SK-N-SH (cell line): ENCODE results near the gene CACNA1F. TPM values are rescaled to one million over a fixed set of nuclear protein-coding genes. Genes with fewer than 3 reads are reported as not detected.

Experiments used
- CTCF ChIA-PET: fragments of 300-600, 350-600 bp; formaldehyde crosslinking; extraction: SDS; loops from one replicate; lab custom pipeline; 2021; lab: Yijun Ruan, JAX
- POLR2A ChIA-PET: fragments of 350-600 bp; sonication (Branson Sonifier 250); formaldehyde crosslinking; extraction: SDS; loops from one replicate; lab custom pipeline; 2020; ENCODE audit warnings: antibody characterized with exemption, inconsistent platforms; lab: Yijun Ruan, JAX
- DNase-seq: peaks from one replicate; pipeline ENCODE4 v3.0.0; 2012
- H2AFZ ChIP-seq: fragments of 200-600 bp; sonication (generic); 2 replicates; pipeline ENCODE4 v1.8.1; 2016; ENCODE audit warnings: antibody characterized with exemption, mild to moderate bottlenecking, low read depth
- H3F3A ChIP-seq: fragments of 200-600 bp; sonication (generic); replicated peaks from 2 replicates; pipeline ENCODE3; 2016; ENCODE audit warnings: antibody characterized with exemption, mild to moderate bottlenecking; ENCODE audit not compliant: insufficient read depth
- H3K27ac ChIP-seq, 2 experiments: fragments of 200-500 bp in 1 of 2; fragments of 200-600 bp in 1 of 2; sonication (Bioruptor generic) in 1 of 2; sonication (generic), shearing (Covaris generic) in 1 of 2; 2 replicates each; pipeline versions ENCODE4 v1.5.1 to v1.6.1; 2014 to 2016; ENCODE audit warnings: low read depth in 2 of 2, inconsistent platforms in 1 of 2, low read length in 1 of 2, mild to moderate bottlenecking in 1 of 2, mixed read lengths in 1 of 2
- H3K27me3 ChIP-seq: fragments of 200-600 bp; sonication (generic), shearing (Covaris generic); 2 replicates; pipeline ENCODE4 v1.6.1; 2016; ENCODE audit warnings: mixed run types; ENCODE audit not compliant: insufficient read depth
- H3K36me3 ChIP-seq, 2 experiments: fragments of 200-500 bp in 1 of 2; fragments of 200-600 bp in 1 of 2; sonication (Bioruptor generic) in 1 of 2; sonication (generic) in 1 of 2; replicated peaks in 1 of 2; 2 replicates each; pipeline versions ENCODE3 to v1.5.1; 2014 to 2016; ENCODE audit warnings: low read length in 1 of 2, mild to moderate bottlenecking in 1 of 2; ENCODE audit not compliant: insufficient read depth in 2 of 2, control insufficient read depth in 1 of 2
- H3K4me1 ChIP-seq, 2 experiments: fragments of 200-500 bp in 1 of 2; fragments of 200-600 bp in 1 of 2; sonication (Bioruptor generic) in 1 of 2; sonication (generic), shearing (Covaris generic) in 1 of 2; 2 replicates each; pipeline versions ENCODE4 v1.5.1 to v1.6.1; 2014 to 2016; ENCODE audit warnings: low read depth in 1 of 2, low read length in 1 of 2, mixed run types in 1 of 2; ENCODE audit not compliant: insufficient read depth in 2 of 2, control insufficient read depth in 1 of 2
- H3K4me2 ChIP-seq: fragments of 200-600 bp; sonication (generic), shearing (Covaris generic); 2 replicates; pipeline ENCODE4 v1.6.1; 2017; ENCODE audit warnings: mixed run types
- H3K4me3 ChIP-seq, 2 experiments: fragments of 200-500 bp in 1 of 2; fragments of 200-600 bp in 1 of 2; sonication (Bioruptor generic) in 1 of 2; sonication (generic), shearing (Covaris generic) in 1 of 2; 2 replicates each; pipeline versions ENCODE4 v1.5.1 to v1.8.1; 2014 to 2016; ENCODE audit warnings: low read depth in 2 of 2, inconsistent platforms in 1 of 2, low read length in 1 of 2, mild to moderate bottlenecking in 1 of 2, mixed read lengths in 1 of 2, moderate library complexity in 1 of 2
- H3K79me2 ChIP-seq: fragments of 200-600 bp; sonication (generic); 2 replicates; pipeline ENCODE4 v1.8.1; 2017; ENCODE audit warnings: mild to moderate bottlenecking; ENCODE audit not compliant: insufficient read depth
- H3K9ac ChIP-seq: fragments of 200-600 bp; sonication (generic); 2 replicates; pipeline ENCODE4 v1.6.1; 2017; ENCODE audit warnings: mixed run types
- H3K9me2 ChIP-seq: fragments of 200-600 bp; sonication (generic); 2 replicates; pipeline ENCODE4 v1.6.1; 2017; ENCODE audit warnings: mixed run types
- H3K9me3 ChIP-seq: fragments of 200-600 bp; sonication (generic); 2 replicates; pipeline ENCODE4 v1.6.1; 2017; ENCODE audit warnings: mixed run types, mild to moderate bottlenecking, moderate library complexity
- H4K20me1 ChIP-seq: fragments of 200-600 bp; sonication (generic); 2 replicates; pipeline ENCODE4 v1.6.1; 2017; ENCODE audit warnings: mild to moderate bottlenecking, mixed run types; ENCODE audit not compliant: insufficient read depth
- FOXM1 ChIP-seq: IDR thresholded peaks from 2 replicates; pipeline ENCODE4 v1.4.0; 2012; ENCODE audit warnings: low read depth, mild to moderate bottlenecking
- NFIC ChIP-seq: IDR thresholded peaks from 2 replicates; pipeline ENCODE4 v1.4.0; 2012; ENCODE audit warnings: borderline replicate concordance
- RAD21 ChIP-seq: IDR thresholded peaks from 2 replicates; pipeline ENCODE4 v1.6.1; 2012; ENCODE audit warnings: mild to moderate bottlenecking, low read length
- RCOR1 ChIP-seq: fragments of 150-350 bp; IDR thresholded peaks from 2 replicates; pipeline ENCODE4 v1.6.1; 2017; ENCODE audit warnings: antibody characterized with exemption, low read length
- SIN3A ChIP-seq: IDR thresholded peaks from 2 replicates; pipeline ENCODE4 v1.6.1; 2012; ENCODE audit warnings: low read depth, mild to moderate bottlenecking, low read length, moderate library complexity, borderline replicate concordance
- SMC3 ChIP-seq: IDR thresholded peaks from 2 replicates; pipeline ENCODE4 v1.6.1; 2012; ENCODE audit warnings: low read depth, low read length, improper control_type of control experiment
- WGBS: methylation state at CpG from one replicate; pipeline ENCODE4 v1.1.6; 2017; ENCODE audit warnings: low lambda C conversion rate; 5-methylcytosine and 5-hydroxymethylcytosine counted together
- polyA plus RNA-seq, 3 experiments: library from polyadenylated mRNA; depleted of rRNA; stranded (reverse); fragments of >200 nt; gene quantifications; 2 replicates each; pipeline ENCODE4 v1.2.3, GENCODE V29; 2012
- TF ChIP-seq, protein P1 (sequence below): fragments of 200-600 bp; sonication (generic); IDR thresholded peaks from 2 replicates; pipeline ENCODE4 v1.6.1; 2017; ENCODE audit warnings: antibody characterized with exemption, mild to moderate bottlenecking, moderate library complexity
- TF ChIP-seq, protein P2 (sequence below): IDR thresholded peaks from 2 replicates; pipeline ENCODE4 v1.4.0; 2012; ENCODE audit warnings: low read depth, borderline replicate concordance

Gene CACNA1F
- polyA plus RNA-seq, 1 of the 3 experiments (the other 2 are of a cell fraction) = not detected

DNA sequence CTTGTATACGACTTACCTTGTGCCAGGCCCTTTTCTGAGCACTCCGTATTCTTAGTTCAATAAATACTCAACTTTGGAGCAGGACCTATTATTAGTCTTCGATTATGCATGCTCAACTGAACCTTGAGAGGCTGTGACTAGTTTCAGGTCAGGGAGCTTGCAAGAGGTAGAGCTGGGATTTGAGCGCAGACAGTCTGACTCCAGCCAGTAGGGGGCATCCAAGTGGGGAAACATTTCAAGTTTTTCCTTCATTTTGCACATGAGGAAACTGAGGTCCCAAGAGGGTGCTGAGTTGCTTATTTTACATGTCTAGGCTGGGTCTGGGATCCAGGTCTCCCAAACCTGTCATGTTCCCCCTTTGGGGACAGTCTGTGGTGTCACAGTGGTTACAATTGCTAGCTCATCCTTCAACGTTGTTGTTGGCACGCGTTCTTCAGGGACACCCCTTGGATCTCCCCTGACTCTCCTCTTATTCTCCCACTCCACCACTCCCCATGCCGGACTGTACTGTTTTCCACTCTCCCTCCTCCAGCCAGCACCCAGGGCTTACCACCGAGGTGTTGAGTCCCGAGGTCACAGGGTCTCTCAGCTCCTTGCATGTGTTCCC, 40.3 kb downstream of the CACNA1F start:
- Histone ChIP-seq H3K4me2 (no peak overlapping the region), H3K4me3 (no peak overlapping the region), H2AFZ (no peak overlapping the region)
- 62% methylated on average over 10 of the region's 10 CpGs for WGBS
- TF ChIP-seq RAD21 (peak; percentile 45; the same call in 1 of the 2 replicates), SIN3A (no peak), NFIC (no peak), SMC3 (peak; percentile 26; the same call in 1 of the 2 replicates)
- TF ChIP-seq, protein P1, sequence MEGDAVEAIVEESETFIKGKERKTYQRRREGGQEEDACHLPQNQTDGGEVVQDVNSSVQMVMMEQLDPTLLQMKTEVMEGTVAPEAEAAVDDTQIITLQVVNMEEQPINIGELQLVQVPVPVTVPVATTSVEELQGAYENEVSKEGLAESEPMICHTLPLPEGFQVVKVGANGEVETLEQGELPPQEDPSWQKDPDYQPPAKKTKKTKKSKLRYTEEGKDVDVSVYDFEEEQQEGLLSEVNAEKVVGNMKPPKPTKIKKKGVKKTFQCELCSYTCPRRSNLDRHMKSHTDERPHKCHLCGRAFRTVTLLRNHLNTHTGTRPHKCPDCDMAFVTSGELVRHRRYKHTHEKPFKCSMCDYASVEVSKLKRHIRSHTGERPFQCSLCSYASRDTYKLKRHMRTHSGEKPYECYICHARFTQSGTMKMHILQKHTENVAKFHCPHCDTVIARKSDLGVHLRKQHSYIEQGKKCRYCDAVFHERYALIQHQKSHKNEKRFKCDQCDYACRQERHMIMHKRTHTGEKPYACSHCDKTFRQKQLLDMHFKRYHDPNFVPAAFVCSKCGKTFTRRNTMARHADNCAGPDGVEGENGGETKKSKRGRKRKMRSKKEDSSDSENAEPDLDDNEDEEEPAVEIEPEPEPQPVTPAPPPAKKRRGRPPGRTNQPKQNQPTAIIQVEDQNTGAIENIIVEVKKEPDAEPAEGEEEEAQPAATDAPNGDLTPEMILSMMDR = peak; percentile 75
- TF ChIP-seq, all 33 proteins: peak for 3
- POLR2A ChIA-PET = interaction anchor here (1.0 kb wide), 1 partner anchor 89 kb away, joined by 3 read pairs; no protein-coding TSS in a partner anchor
- H3K27ac ChIP-seq = no peak overlapping the region
- CTCF ChIA-PET = interaction anchor here (0.6 to 1.7 kb wide), 28 partner anchors 13 to 677 kb away, joined by 3 to 9 read pairs (median 3); no protein-coding TSS in a partner anchor
- no peaks in the 10 kb centered on the region for H3K9me3 ChIP-seq
- DNase-seq = no peak
- no peaks in the 10 kb centered on the region; a peak in 1 of 4 replicates for H3K4me1 ChIP-seq
- no peaks in the 10 kb centered on the region for H3F3A ChIP-seq
- H3K9me2 ChIP-seq = no peaks in the 10 kb centered on the region
- H3K79me2 ChIP-seq = no peaks in the 10 kb centered on the region
- H3K27me3 ChIP-seq = peaks cover 9% of the 10 kb centered on the region; the same call in 1 of the 2 replicates
- no peak overlapping the region for H3K9ac ChIP-seq
- no peaks in the 10 kb centered on the region for H4K20me1 ChIP-seq
- H3K36me3 ChIP-seq = no peaks in the 10 kb centered on the region

DNA sequence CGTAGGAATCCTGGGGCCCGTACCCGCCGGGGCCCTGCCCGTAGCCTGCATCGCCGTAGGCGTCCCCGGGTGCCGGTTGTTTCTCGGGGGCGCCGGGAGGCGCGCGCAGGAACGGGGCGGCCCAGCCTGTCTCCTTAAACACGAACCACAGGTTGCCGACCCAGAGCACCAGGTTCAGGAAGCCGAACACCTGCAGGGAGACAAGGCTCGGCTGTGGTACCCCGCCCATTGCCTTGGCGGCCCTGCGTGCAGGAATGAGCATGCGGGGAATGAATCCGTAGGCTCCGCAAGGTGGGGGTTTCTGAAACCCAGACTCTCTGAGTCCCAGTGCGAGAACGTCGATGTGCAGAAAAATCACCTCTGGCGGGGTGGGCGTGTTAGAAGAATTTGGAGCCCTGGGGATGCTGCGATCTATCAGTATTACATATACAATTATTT, 41.5 kb downstream of the CACNA1F start:
- Histone ChIP-seq H4K20me1 (no peaks in the 10 kb centered on the region), H3K27me3 (peaks cover 9% of the 10 kb centered on the region; the same call in 1 of the 2 replicates), H3K9me2 (no peaks in the 10 kb centered on the region), H3F3A (no peaks in the 10 kb centered on the region), H2AFZ (peak overlapping the region; percentile 54; the same call in 1 of the 2 replicates), H3K4me1 (no peaks in the 10 kb centered on the region; a peak in 1 of 4 replicates), H3K4me3 (peak overlapping the region; percentile 61 to 65), H3K9ac (peak overlapping the region; percentile 69), H3K79me2 (no peaks in the 10 kb centered on the region), H3K36me3 (no peaks in the 10 kb centered on the region), H3K9me3 (no peaks in the 10 kb centered on the region), H3K27ac (peak overlapping the region; percentile 55 to 74; a peak in 3 of 4 replicates), H3K4me2 (peak overlapping the region; percentile 67)
- CTCF ChIA-PET = interaction anchor here (1.0 to 1.7 kb wide), 3 partner anchors 18 to 58 kb away, joined by 3 to 9 read pairs (median 3); no protein-coding TSS in a partner anchor
- 6% methylated on average over 13 of the region's 34 CpGs for WGBS
- DNase-seq = no peak
- TF ChIP-seq FOXM1 = no peak
- TF ChIP-seq, protein P2, sequence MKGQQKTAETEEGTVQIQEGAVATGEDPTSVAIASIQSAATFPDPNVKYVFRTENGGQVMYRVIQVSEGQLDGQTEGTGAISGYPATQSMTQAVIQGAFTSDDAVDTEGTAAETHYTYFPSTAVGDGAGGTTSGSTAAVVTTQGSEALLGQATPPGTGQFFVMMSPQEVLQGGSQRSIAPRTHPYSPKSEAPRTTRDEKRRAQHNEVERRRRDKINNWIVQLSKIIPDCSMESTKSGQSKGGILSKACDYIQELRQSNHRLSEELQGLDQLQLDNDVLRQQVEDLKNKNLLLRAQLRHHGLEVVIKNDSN = no peak
- TF ChIP-seq RCOR1 = no peak
- POLR2A ChIA-PET = interaction anchor here (0.7 kb wide), 1 partner anchor 720 kb away, joined by 3 read pairs; no protein-coding TSS in a partner anchor
